ENCODE data around the gene ZNF154. TPM values are rescaled to one million over a fixed set of nuclear protein-coding genes. Genes with fewer than 3 reads are reported as not detected.

The ZNF154 gene
- total and polyA plus RNA-seq, 2 of the 4 experiments (the other 2 are of a cell fraction): 2.2 to 2.9 TPM

DNA sequence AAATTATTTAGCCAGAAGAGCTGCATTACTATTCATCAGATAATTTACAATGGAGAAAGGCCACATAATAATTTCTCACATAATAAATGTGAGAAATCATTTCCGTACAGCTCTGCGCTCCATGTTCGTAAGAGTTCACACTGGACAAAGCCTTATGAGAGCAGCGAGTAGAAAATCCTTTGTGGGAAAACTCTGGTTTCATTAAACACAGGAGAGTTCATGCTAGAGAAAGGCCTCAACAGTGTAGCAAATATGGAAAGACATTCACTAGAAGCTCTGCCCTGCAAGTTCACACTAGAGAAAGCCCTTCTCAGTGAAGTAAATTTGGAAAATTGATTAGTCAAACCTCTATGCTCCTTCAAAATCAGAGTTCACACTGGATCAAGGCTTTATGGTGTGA is 46.0 kb upstream of the ZNF154 start:
- no peak overlapping the region for H4K8ac ChIP-seq (ENCODE audit: low read depth in 2 of 2, low read length in 2 of 2)
- no peak overlapping the region for H2AK9ac ChIP-seq (replicated peaks; ENCODE audit: low read depth, low read length, poor library complexity)
- H4K5ac ChIP-seq (ENCODE audit: low read depth, low read length): no peak overlapping the region
- no peak overlapping the region for H3K56ac ChIP-seq (ENCODE audit: extremely low read depth, insufficient read depth, low read length)
- H4K91ac ChIP-seq (ENCODE audit: insufficient read depth, low read depth, low read length): no peak overlapping the region
- H2BK20ac ChIP-seq (ENCODE audit: low read depth, low read length): no peak overlapping the region
- no peaks in the 10 kb centered on the region for H4K20me1 ChIP-seq (ENCODE audit: insufficient read depth, low read length)
- WGBS, 2 experiments (ENCODE audit: extremely low coverage in 2 of 2, insufficient read length in 1 of 2): no CpG with 5 or more reads among the region's 4 CpGs
- no peak overlapping the region for H3K27ac ChIP-seq (ENCODE audit: insufficient read depth, low read length)
- no peak overlapping the region for H3K14ac ChIP-seq (replicated peaks; ENCODE audit: low read depth, low read length)
- H3K9me1 ChIP-seq (ENCODE audit: insufficient read depth, low read length): peaks cover 3% of the 10 kb centered on the region; the same call in 1 of the 2 replicates
- POLR2A ChIA-PET (ENCODE audit: unreplicated experiment): no interaction called here
- H3K23ac ChIP-seq (ENCODE audit: low read depth, low read length): no peak overlapping the region
- no peak overlapping the region for H3K4me2 ChIP-seq (ENCODE audit: low read depth, low read length)
- no peak for ATAC-seq (ENCODE audit: low read depth)
- intact Hi-C loops (cut with micrococcal nuclease): no loop called here
- H2BK5ac ChIP-seq (ENCODE audit: low read depth, low read length, poor library complexity, severe bottlenecking): no peak overlapping the region
- no peak overlapping the region for H2AK5ac ChIP-seq (ENCODE audit: low read depth, low read length)
- no peak overlapping the region for H2AFZ ChIP-seq (replicated peaks; ENCODE audit: low read length, poor library complexity)
- H3K9ac ChIP-seq (ENCODE audit: low read depth, low read length): no peak overlapping the region
- no peaks in the 10 kb centered on the region for H3K27me3 ChIP-seq (ENCODE audit: control insufficient read depth, insufficient read depth, low read length)
- no peak overlapping the region for H2BK120ac ChIP-seq (ENCODE audit: low read depth, low read length)
- H3K9me3 ChIP-seq (ENCODE audit: control insufficient read depth, insufficient read depth, low read length): peaks cover 45% of the 10 kb centered on the region
- no peak for DNase-seq
- no TSS peak for BruUV-seq (replicated peaks)
- no peak overlapping the region for H3K4ac ChIP-seq (ENCODE audit: low read depth, low read length)
- H3K79me1 ChIP-seq (ENCODE audit: low read depth in 1 of 2, low read length in 2 of 2): peaks cover 32 to 33% of the 10 kb centered on the region in 2 experiments
- dilution Hi-C loops (cut with HindIII; ENCODE audit: low sequenced_read_pairs, unreplicated experiment): no loop called here
- H3K4me1 ChIP-seq (ENCODE audit: control insufficient read depth, insufficient read depth, low read length): no peaks in the 10 kb centered on the region
- CTCF ChIA-PET: no interaction called here
- peaks cover 74% of the 10 kb centered on the region for H3K36me3 ChIP-seq (ENCODE audit: control insufficient read depth, insufficient read depth, low read length)
- in situ Hi-C loops (cut with MboI; ENCODE audit: low sequenced_read_pairs): no loop called here
- no peak overlapping the region for H3K18ac ChIP-seq (ENCODE audit: low read depth, low read length)
- H2BK15ac ChIP-seq (ENCODE audit: low read depth, low read length): no peak overlapping the region
- TF ChIP-seq RAD21 (IDR thresholded peaks at IDR 0.05; ENCODE audit: low read length) (no peak), CHD1 (IDR thresholded peaks at IDR 0.05; ENCODE audit: low read depth, low read length) (no peak), BHLHE40 (IDR thresholded peaks at IDR 0.05; ENCODE audit: low read depth, low read length) (no peak), SMC3 (IDR thresholded peaks at IDR 0.05; ENCODE audit: low read depth, low read length) (no peak), POLR2A (IDR thresholded peaks at IDR 0.05; ENCODE audit: low read depth, low read length) (no peak), RFX5 (IDR thresholded peaks at IDR 0.05; ENCODE audit: low read depth, low read length) (no peak)
- TF ChIP-seq, protein P1, sequence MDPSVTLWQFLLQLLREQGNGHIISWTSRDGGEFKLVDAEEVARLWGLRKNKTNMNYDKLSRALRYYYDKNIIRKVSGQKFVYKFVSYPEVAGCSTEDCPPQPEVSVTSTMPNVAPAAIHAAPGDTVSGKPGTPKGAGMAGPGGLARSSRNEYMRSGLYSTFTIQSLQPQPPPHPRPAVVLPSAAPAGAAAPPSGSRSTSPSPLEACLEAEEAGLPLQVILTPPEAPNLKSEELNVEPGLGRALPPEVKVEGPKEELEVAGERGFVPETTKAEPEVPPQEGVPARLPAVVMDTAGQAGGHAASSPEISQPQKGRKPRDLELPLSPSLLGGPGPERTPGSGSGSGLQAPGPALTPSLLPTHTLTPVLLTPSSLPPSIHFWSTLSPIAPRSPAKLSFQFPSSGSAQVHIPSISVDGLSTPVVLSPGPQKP (IDR thresholded peaks at IDR 0.05; ENCODE audit: borderline replicate concordance, low read depth, low read length): no peak
- H3K4me3 ChIP-seq (ENCODE audit: insufficient read depth, low read depth, low read length): no peak overlapping the region
